Effector memory CD4-positive, alpha-beta T cell (primary cell): ENCODE measurements around the gene B4GALNT2.
"Not testable (repeated sequence)": the region's sequence is repeated elsewhere in the genome, so short reads cannot be mapped to it uniquely, and the experiment has no call there.

ENCODE experiments used
- DNase-seq, 3 donors: peaks; one replicate each; pipeline ENCODE4 v3.0.0-alpha.2; 2020
- H3K27ac ChIP-seq: 2 replicates; pipeline ENCODE4 v1.7.0; 2013; ENCODE audit warnings: mild to moderate bottlenecking, low read length, moderate library complexity; ENCODE audit not compliant: insufficient read depth, poor library complexity, severe bottlenecking
- H3K27me3 ChIP-seq: replicated peaks from 2 replicates; pipeline ENCODE4 v1.7.0; 2013; ENCODE audit warnings: mild to moderate bottlenecking, low read length; ENCODE audit not compliant: insufficient read depth, control insufficient read depth, poor library complexity, severe bottlenecking
- H3K36me3 ChIP-seq: 2 replicates; pipeline ENCODE4 v1.7.0; 2013; ENCODE audit warnings: mild to moderate bottlenecking, low read length, moderate library complexity; ENCODE audit not compliant: control insufficient read depth, insufficient read depth
- H3K4me1 ChIP-seq: 2 replicates; pipeline ENCODE4 v1.7.0; 2013; ENCODE audit warnings: low read length, mild to moderate bottlenecking; ENCODE audit not compliant: control insufficient read depth, insufficient read depth, poor library complexity, severe bottlenecking
- H3K4me3 ChIP-seq: 2 replicates; pipeline ENCODE4 v1.7.0; 2013; ENCODE audit warnings: low read length, low read depth, mild to moderate bottlenecking; ENCODE audit not compliant: insufficient read depth, poor library complexity, severe bottlenecking
- H3K9me3 ChIP-seq: 2 replicates; pipeline ENCODE4 v1.7.0; 2013; ENCODE audit warnings: mild to moderate bottlenecking, low read length, moderate library complexity; ENCODE audit not compliant: control insufficient read depth

The B4GALNT2 gene

DNA sequence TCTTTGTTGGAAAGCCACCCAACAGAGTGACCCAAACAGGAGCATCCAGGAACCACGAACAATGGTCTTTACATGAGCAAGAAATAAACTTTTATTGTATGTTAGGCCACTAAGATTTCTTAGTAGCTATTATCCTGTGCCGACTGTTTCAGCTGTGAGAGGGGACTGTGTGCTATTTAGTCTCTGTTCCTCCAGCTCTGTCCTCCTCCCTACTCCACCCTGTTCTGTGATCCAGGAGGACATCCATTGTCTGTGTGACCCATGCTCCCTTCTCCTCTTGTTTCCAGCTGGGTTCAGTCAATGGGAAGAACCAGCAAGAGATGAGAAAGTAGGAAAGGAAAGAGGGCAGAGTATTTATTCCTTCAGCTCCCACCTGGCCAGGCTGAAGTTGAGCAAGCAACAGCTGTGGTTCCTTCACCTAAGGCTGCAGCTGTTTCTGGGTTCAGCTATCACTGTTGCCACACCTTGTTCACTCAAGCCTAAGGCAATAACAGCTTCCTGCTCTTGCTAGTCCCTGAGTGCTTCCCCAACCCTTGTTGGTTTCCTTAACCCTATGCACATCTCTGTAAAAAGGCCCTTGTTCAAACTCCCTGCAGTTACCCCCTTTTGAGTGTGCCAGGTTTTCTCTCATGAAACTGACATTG lies 14.9 kb upstream of the B4GALNT2 start:
- no peaks in the 10 kb centered on the region for H3K36me3 ChIP-seq
- H3K27ac ChIP-seq: no peak overlapping the region
- no peak for DNase-seq
- no peaks in the 10 kb centered on the region for H3K4me1 ChIP-seq
- no peaks in the 10 kb centered on the region for H3K9me3 ChIP-seq
- no peaks in the 10 kb centered on the region for H3K27me3 ChIP-seq
- no peak overlapping the region for H3K4me3 ChIP-seq

DNA sequence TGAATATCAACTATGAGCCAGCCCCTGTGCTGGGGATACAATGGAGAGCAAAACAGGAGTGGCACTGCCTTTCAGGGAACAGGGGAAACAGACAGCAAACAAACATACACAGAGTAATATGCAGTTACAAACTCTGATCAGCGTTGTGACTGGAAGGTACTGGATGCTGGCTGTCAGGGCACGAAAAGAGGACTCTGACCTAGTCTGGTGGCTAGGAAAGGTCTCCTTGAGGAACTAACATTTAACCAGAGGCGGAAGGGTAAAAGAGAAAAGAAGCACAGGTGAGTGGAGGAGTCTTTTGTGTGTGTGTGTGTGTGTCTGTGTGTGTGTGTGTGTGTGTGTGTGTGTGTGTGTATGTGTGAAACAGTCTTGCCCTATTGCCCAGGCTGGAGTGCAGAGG lies 12.4 kb upstream of the B4GALNT2 start:
- no peak for DNase-seq
- Histone ChIP-seq H3K9me3 (no peaks in the 10 kb centered on the region), H3K4me3 (no peak overlapping the region), H3K4me1 (no peaks in the 10 kb centered on the region), H3K27ac (no peak overlapping the region), H3K27me3 (no peaks in the 10 kb centered on the region), H3K36me3 (no peaks in the 10 kb centered on the region)

GRCh38 chr17:49121696-49122292 lies 10.8 kb upstream of the B4GALNT2 start:
- Histone ChIP-seq H3K4me3 (no peak overlapping the region), H3K9me3 (no peaks in the 10 kb centered on the region), H3K4me1 (no peaks in the 10 kb centered on the region), H3K36me3 (no peaks in the 10 kb centered on the region), H3K27ac (no peak overlapping the region), H3K27me3 (no peaks in the 10 kb centered on the region)
- no peak for DNase-seq

GRCh38 chr17:49122566-49122965 lies 10.0 kb upstream of the B4GALNT2 start:
- Histone ChIP-seq H3K27me3 (no peaks in the 10 kb centered on the region), H3K4me3 (no peak overlapping the region), H3K9me3 (no peaks in the 10 kb centered on the region), H3K36me3 (no peaks in the 10 kb centered on the region), H3K4me1 (no peaks in the 10 kb centered on the region), H3K27ac (no peak overlapping the region)
- no peak for DNase-seq

DNA sequence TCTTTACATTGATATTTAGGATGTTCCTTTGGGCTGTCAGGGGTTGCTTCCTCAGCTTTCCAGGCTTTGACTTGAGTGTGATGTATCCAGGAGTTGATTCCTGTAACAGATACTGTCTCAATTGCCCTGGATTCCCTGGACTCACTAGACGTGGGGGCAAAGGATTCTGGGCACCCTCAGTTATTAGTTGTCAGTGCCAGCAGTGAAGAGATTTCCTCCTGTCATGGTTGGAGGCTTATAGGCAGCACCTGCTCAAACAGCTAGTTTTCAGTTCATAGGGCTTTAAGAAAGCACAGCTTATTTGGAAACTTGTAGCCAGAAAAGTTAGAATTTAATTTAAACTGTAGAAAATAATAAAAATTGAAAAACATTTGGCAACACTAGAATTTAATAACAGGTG lies 9.5 kb upstream of the B4GALNT2 start:
- H3K27me3 ChIP-seq: no peaks in the 10 kb centered on the region
- H3K9me3 ChIP-seq: no peaks in the 10 kb centered on the region
- DNase-seq: no peak
- H3K36me3 ChIP-seq: no peaks in the 10 kb centered on the region
- no peaks in the 10 kb centered on the region for H3K4me1 ChIP-seq
- H3K4me3 ChIP-seq: no peak overlapping the region
- no peak overlapping the region for H3K27ac ChIP-seq

DNA sequence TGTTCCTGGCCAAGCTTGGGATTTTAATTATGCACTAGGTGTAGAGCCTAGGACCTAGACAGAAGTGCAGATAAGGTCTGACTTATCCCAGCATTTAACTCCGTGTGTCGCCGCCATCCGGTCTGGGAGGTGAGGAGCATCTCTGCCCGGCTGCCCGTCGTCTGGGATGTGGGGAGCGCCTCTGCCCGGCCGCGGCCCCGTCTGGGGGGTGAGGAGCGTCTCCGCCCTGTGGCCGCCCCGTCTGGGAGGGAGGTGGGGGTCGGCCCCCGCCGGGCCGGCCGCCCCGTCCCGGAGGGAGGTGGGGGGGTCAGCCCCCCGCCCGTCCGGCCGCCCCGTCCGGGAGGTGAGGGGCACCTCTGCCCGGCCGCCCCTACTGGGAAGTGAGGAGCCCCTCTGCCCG lies 7.1 kb upstream of the B4GALNT2 start:
- no peak for DNase-seq
- H3K9me3 ChIP-seq: no peaks in the 10 kb centered on the region
- H3K36me3 ChIP-seq: no peaks in the 10 kb centered on the region
- H3K27me3 ChIP-seq: no peaks in the 10 kb centered on the region
- H3K27ac ChIP-seq: no peak overlapping the region
- no peaks in the 10 kb centered on the region for H3K4me1 ChIP-seq
- no peak overlapping the region for H3K4me3 ChIP-seq

- H3K4me1 ChIP-seq, H3K36me3 ChIP-seq, H3K27ac ChIP-seq, H3K9me3 ChIP-seq, H3K4me3 ChIP-seq, H3K27me3 ChIP-seq, DNase-seq: not testable (repeated sequence)
These were observed 6.2 kb upstream of the B4GALNT2 start for GRCh38 chr17:49126183-49126859.

GRCh38 chr17:49129359-49129950 lies 3.1 kb upstream of the B4GALNT2 start:
- not testable (repeated sequence) for DNase-seq, H3K4me3 ChIP-seq, H3K27ac ChIP-seq, H3K36me3 ChIP-seq, H3K4me1 ChIP-seq, H3K9me3 ChIP-seq
- H3K27me3 ChIP-seq: peaks cover 16% of the 10 kb centered on the region

DNA sequence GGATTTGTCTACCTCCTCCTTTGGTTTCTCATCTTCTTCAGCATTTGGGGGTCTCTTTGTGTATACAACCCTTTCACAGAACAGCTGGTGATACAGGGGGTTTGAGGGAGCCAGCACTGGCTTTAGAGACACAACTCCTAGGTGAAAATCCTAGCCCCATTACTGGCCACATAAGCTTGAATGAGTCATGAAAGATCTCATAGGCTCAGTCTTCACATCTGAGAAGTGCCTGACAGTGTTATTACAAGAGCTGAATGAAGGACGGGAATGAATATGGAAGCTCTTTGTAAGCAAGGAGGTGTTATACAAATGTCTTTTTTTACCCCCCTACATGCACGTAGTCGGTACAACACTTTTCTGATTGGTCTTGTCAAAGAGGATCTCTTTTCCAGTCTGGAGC lies 1.7 kb upstream of the B4GALNT2 start:
- Histone ChIP-seq H3K4me3 (no peak overlapping the region), H3K36me3 (no peaks in the 10 kb centered on the region), H3K27ac (no peak overlapping the region), H3K4me1 (peaks cover 6% of the 10 kb centered on the region), H3K27me3 (peaks cover 16% of the 10 kb centered on the region), H3K9me3 (no peaks in the 10 kb centered on the region)
- no peak for DNase-seq

GRCh38 chr17:49132317-49132698 lies 261 bp upstream of the B4GALNT2 start:
- Histone ChIP-seq H3K27ac (no peak overlapping the region), H3K4me1 (peaks cover 6% of the 10 kb centered on the region), H3K27me3 (peaks cover 16% of the 10 kb centered on the region), H3K36me3 (no peaks in the 10 kb centered on the region), H3K4me3 (peak overlapping the region; percentile 42), H3K9me3 (no peaks in the 10 kb centered on the region)
- DNase-seq: no peak
